ENCODE results near the gene OR7D2. TPM values are rescaled to one million over a fixed set of nuclear protein-coding genes. Genes with fewer than 3 reads are reported as not detected.

The OR7D2 gene
- total RNA-seq, 1 donor from 2014 or later: 0.48 TPM

DNA sequence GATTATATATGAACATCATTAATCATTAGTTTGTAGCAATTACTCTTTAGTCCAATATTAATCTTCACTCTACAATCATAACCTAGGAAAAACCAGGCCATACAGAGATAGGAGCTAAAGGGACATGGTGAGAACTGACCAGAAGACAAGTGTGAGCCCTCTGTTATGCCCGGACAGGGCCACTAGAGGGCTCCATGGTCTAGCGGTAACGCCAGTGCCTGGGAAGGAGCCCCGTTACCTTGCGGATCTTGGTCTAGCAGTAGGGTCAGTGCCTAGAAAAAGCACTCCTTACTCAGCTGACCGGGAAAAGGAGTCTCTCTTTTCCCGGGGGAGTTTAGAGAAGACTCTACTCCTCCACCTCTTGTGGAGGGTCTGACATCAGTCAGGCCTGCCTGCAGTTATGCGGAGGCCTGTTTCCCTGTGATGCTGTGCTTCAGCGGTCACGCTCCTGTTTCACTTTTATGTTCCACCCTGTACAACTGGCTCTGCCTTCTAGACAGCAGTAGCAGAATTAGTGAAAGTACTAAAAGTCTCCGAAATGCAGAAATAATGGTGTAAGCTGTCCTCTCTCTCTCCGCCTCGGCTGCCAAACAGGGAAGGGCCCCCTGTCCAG, 26.8 kb downstream of the OR7D2 start:
- peak; percentile 65 for DNase-seq (ENCODE audit: low spot score)

DNA sequence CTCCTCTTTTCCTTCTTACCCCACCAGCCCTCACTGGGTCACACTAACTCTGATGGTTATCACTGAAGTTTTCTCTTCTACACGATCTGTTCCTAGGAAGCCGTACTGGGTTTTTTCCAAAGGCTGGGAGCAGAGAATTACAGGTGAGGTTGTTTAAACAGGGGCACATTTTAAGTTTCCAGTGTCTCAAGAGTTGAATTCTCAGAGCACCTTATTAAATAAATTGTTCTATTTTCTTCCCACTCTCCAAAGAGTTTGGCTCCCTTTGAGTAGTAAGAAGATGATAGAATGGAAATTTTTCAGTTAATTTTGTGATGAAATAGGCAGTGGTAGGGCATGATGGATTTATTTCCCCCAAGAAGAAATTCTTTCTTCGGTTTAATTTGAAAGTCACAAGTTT, 40.7 kb downstream of the OR7D2 start, which contains the start of gene OR7D4:
TSS of gene OR7D4 (minus strand) at position 101 of the 400 bp plus-strand sequence. CDS start 4,752 bp downstream, outside the sequence.
- DNase-seq (ENCODE audit: low spot score): no peak

Other genes with a start within 250 kb of the OR7D2 start
- gene MUC16, start 168.6 kb upstream of the OR7D2 start, total RNA-seq (ENCODE audit: insufficient read depth, low replicate concordance): 2.9 TPM
- 1.2 TPM for gene OR1M1, start 91.9 kb upstream of the OR7D2 start, total RNA-seq (ENCODE audit: insufficient read depth, low replicate concordance)
- 4.8 TPM for gene OR7G2, start 71.5 kb upstream of the OR7D2 start, total RNA-seq (ENCODE audit: insufficient read depth, low replicate concordance)
- gene OR7G1, start 63.2 kb upstream of the OR7D2 start, total RNA-seq (ENCODE audit: insufficient read depth, low replicate concordance): not detected
- gene OR7G3, start 52.0 kb upstream of the OR7D2 start, total RNA-seq (ENCODE audit: insufficient read depth, low replicate concordance): not detected
- 24.8 TPM for gene ZNF317, start 38.6 kb upstream of the OR7D2 start, total RNA-seq (ENCODE audit: insufficient read depth, low replicate concordance)
- 4.3 TPM for gene OR7D4, start 40.6 kb downstream of the OR7D2 start, total RNA-seq (ENCODE audit: insufficient read depth, low replicate concordance)
- gene OR7E24, start 72.0 kb downstream of the OR7D2 start, total RNA-seq (ENCODE audit: insufficient read depth, low replicate concordance): not detected
- gene ZNF699, start 130.9 kb downstream of the OR7D2 start, total RNA-seq (ENCODE audit: insufficient read depth, low replicate concordance): 23.6 TPM
- 32.7 TPM for gene ZNF559, start 145.2 kb downstream of the OR7D2 start, total RNA-seq (ENCODE audit: insufficient read depth, low replicate concordance)
- gene ZNF177, start 184.0 kb downstream of the OR7D2 start, total RNA-seq (ENCODE audit: insufficient read depth, low replicate concordance): 3.6 TPM